GM12864 (cell line): Measurements from ENCODE around the gene HDAC10.

Experiments
- DNase-seq: peaks from one replicate; pipeline ENCODE4 v3.0.0-alpha.2; 2011; ENCODE audit warnings: low read depth
- H3K4me3 ChIP-seq: 2 replicates; pipeline ENCODE4 v1.5.1; 2011; ENCODE audit warnings: mild to moderate bottlenecking, low read depth, low read length, control low read depth
- CTCF ChIP-seq: IDR thresholded peaks from 2 replicates; pipeline ENCODE4 v1.5.1; 2011; ENCODE audit warnings: low read depth, mild to moderate bottlenecking, moderate library complexity, low read length, control low read depth, inconsistent platforms; ENCODE audit errors: missing control alignments

Gene HDAC10

GRCh38 chr22:50284479-50284878 is 33.4 kb upstream of the HDAC10 start:
- DNase-seq = no peak
- no peak overlapping the region for H3K4me3 ChIP-seq
- no peak for TF ChIP-seq CTCF

DNA sequence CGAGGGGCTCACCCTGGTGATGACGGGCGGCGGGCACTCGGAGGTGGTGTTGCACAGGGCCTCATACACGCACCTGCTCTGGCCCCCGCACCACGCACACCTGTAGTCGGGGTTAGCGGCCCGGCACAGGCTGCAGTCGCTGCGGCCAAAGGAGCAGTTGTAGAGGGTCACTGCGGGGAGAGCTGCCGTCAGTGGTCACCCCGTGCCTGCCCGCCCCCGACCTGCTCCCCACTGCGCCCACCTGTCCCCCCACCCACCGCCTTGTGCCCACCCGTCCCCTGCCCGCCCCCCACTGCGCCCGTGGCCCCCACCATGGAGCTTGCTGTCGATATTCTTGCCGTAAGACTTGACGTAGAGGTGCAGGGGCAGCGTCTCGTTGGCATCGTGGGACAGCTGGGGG is 32.8 kb upstream of the HDAC10 start:
- TF ChIP-seq CTCF = no peak
- DNase-seq = no peak
- no peak overlapping the region for H3K4me3 ChIP-seq

DNA sequence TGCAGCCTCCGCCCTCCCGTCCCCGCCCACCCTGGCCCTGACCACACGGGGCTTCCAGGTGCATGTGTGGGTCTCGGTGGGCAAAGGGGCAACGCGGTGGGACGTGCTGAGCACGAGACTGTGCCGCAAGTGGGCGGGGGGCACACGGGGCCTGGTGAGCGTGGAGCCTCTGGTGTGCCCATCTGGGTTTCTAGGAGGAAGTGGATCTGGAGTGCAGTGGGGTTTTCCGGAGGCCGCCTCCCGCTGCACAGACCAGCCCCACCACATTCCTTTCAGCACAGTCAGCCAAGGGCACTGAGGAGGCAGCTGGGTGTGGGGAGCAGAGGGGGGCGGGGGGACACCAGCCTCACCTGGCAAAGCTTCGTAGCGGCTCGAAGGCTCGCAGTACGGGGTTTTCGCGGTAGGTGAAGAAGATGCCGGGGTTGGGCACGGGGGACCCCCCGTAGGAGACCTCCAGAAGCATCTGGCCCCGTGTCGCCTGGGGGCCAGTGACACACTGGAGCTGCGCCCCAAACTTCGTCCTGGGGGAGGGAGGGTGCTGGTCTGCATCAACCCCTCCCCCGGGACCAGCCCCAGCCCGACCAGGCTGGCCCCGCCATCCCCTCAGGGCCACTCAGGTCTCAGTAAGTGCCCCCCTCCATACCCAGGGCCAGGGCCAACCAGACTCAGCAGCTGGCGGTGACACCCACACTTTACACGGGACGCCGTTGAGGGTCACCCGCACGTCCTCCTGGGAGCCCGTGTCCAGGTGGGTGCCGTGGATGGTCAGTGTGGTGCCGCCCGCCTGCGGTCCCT is 31.5 kb upstream of the HDAC10 start:
- no peak for TF ChIP-seq CTCF
- H3K4me3 ChIP-seq = no peak overlapping the region
- DNase-seq = no peak

DNA sequence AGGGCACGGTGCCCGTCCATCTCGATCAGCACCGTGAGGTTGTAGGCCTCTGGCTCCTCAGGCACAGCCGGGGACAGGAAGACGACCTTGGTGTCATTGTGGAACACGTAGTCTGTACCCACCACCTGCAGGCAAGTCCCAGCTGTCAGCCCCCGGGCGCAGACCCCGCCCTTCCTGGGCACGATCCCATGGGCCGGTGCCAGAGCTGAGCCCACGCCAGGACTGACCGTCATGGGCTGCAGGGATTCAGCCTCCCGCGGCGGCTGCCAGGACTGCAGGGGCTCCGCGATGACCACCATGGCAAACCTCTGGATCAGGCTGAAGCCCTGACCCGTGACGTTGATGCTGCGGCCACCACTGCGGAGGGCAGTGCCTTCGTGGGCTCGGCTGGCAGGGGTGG is 30.9 kb upstream of the HDAC10 start:
- H3K4me3 ChIP-seq = no peak overlapping the region
- TF ChIP-seq CTCF = no peak
- no peak for DNase-seq

- H3K4me3 ChIP-seq = no peak overlapping the region
- TF ChIP-seq CTCF = no peak
- DNase-seq = no peak
These were observed 30.3 kb upstream of the HDAC10 start for GRCh38 chr22:50281384-50281760.

- no peak overlapping the region for H3K4me3 ChIP-seq
- DNase-seq = no peak
- TF ChIP-seq CTCF = no peak
These were observed 29.8 kb upstream of the HDAC10 start for GRCh38 chr22:50280708-50281383.
